ENCODE results near the gene KLHL20. TPM values are rescaled to one million over a fixed set of nuclear protein-coding genes. Genes with fewer than 3 reads are reported as not detected.

Gene KLHL20
- total and polyA plus RNA-seq, 2 donors (not counting 3 experiments of a cell fraction or from before 2014, with no cell fraction given): 14.0 to 26.9 TPM

- dilution Hi-C loops (cut with MboI; ENCODE audit: extremely low pct_ligation_motif_present, low sequenced_read_pairs): no loop called here
Measured at GRCh38 chr1:173708787-173709186, 6.0 kb upstream of the KLHL20 start.

GRCh38 chr1:173714441-173714758 is 381 bp upstream of the KLHL20 start:
- H3K4me1 ChIP-seq (ENCODE audit: control insufficient read depth, extremely low read depth, insufficient read depth, low read length): peaks cover 23% of the 10 kb centered on the region
- no peak for DNase-seq (ENCODE audit: low read depth, low spot score)
- FAIRE-seq: no peak
- H2AFZ ChIP-seq (ENCODE audit: low read depth, low read length): peak overlapping the region; percentile 100
- H3K9me1 ChIP-seq (replicated peaks; ENCODE audit: control insufficient read depth, extremely low read depth, insufficient read depth, low read length): no peaks in the 10 kb centered on the region
- intact Hi-C loops (cut with micrococcal nuclease): loop anchor here (1.0 to 10.0 kb wide), 6 partner anchors 46 to 440 kb away; partner anchors contain the start of genes ANKRD45, CENPL, DARS2 and RABGAP1L
- H3K4me3 ChIP-seq (replicated peaks in 1 of 3; ENCODE audit: insufficient read depth in 1 of 3, low read depth in 1 of 3, low read length in 3 of 3): peak overlapping the region; percentile 75 to 96 (median 92)
- CTCF ChIA-PET: interaction anchor here (0.6 to 2.1 kb wide), 7 partner anchors 25 to 285 kb away, joined by 3 to 10 read pairs (median 6); partner anchors contain the start of genes CENPL and DARS2
- TSS peak; percentile 48 for BruUV-seq (replicated peaks)
- H3K9ac ChIP-seq (replicated peaks; ENCODE audit: extremely low read depth, insufficient read depth, low read length): peak overlapping the region; percentile 14
- H3K9me3 ChIP-seq (replicated peaks; ENCODE audit: control insufficient read depth, insufficient read depth, low read length): no peaks in the 10 kb centered on the region
- H3K27me3 ChIP-seq (ENCODE audit: control insufficient read depth in 2 of 2, insufficient read depth in 2 of 2, low read length in 2 of 2): peaks cover 4 to 24% of the 10 kb centered on the region in 2 experiments
- POLR2A ChIA-PET: interaction anchor here (0.5 to 1.0 kb wide), 2 partner anchors 8 to 154 kb away, joined by 3 to 4 read pairs; partner anchors contain the start of genes GAS5 and ZBTB37
- peak overlapping the region; percentile 49 for H3K27ac ChIP-seq (ENCODE audit: insufficient read depth, low read depth, low read length)
- H4K20me1 ChIP-seq (replicated peaks; ENCODE audit: control insufficient read depth, extremely low read depth, insufficient read depth, low read length): no peaks in the 10 kb centered on the region
- dilution Hi-C loops (cut with MboI; ENCODE audit: extremely low pct_ligation_motif_present, low sequenced_read_pairs): no loop called here
- H3K79me2 ChIP-seq (ENCODE audit: control insufficient read depth, insufficient read depth, low read length): peaks cover 24% of the 10 kb centered on the region
- peak overlapping the region; percentile 93 for H3K4me2 ChIP-seq (ENCODE audit: insufficient read depth, low read length)
- no peak for TF ChIP-seq MYC (IDR thresholded peaks at IDR 0.05; ENCODE audit: low read depth, low read length)
- TF ChIP-seq, protein P1, sequence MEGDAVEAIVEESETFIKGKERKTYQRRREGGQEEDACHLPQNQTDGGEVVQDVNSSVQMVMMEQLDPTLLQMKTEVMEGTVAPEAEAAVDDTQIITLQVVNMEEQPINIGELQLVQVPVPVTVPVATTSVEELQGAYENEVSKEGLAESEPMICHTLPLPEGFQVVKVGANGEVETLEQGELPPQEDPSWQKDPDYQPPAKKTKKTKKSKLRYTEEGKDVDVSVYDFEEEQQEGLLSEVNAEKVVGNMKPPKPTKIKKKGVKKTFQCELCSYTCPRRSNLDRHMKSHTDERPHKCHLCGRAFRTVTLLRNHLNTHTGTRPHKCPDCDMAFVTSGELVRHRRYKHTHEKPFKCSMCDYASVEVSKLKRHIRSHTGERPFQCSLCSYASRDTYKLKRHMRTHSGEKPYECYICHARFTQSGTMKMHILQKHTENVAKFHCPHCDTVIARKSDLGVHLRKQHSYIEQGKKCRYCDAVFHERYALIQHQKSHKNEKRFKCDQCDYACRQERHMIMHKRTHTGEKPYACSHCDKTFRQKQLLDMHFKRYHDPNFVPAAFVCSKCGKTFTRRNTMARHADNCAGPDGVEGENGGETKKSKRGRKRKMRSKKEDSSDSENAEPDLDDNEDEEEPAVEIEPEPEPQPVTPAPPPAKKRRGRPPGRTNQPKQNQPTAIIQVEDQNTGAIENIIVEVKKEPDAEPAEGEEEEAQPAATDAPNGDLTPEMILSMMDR (IDR thresholded peaks at IDR 0.05; ENCODE audit: extremely low read depth in 1 of 2, insufficient read depth in 1 of 2, low read depth in 1 of 2, low read length in 2 of 2): no peak
- no peak for TF ChIP-seq EZH2 (IDR thresholded peaks at IDR 0.05; ENCODE audit: borderline replicate concordance, low read depth, low read length, severe bottlenecking)
- TF ChIP-seq MAX (IDR thresholded peaks at IDR 0.05; ENCODE audit: insufficient read depth, insufficient read length): no peak
- no peak for TF ChIP-seq JUN (IDR thresholded peaks at IDR 0.05; ENCODE audit: borderline replicate concordance, insufficient read depth, insufficient read length, low read depth)
- TF ChIP-seq POLR2AphosphoS5 (IDR thresholded peaks at IDR 0.05; ENCODE audit: insufficient read depth, low read depth, low read length): no peak
- no peak for TF ChIP-seq FOS (IDR thresholded peaks at IDR 0.05; ENCODE audit: borderline replicate concordance, insufficient read depth, low read length)
- no peak for TF ChIP-seq POLR2A (IDR thresholded peaks at IDR 0.05; ENCODE audit: low read depth, low read length)
- no peaks in the 10 kb centered on the region for H3K36me3 ChIP-seq (ENCODE audit: control insufficient read depth in 2 of 2, extremely low read depth in 1 of 2, insufficient read depth in 2 of 2, low read length in 2 of 2)

More at GRCh38 chr1:173708787-173709186, 6.0 kb upstream of the KLHL20 start:
- ChIA-PET CTCF (interaction anchor here (1.6 kb wide), 1 partner anchor 18 kb away, joined by 4 read pairs; no protein-coding TSS in a partner anchor), POLR2A (no interaction called here)
- no peak for FAIRE-seq
- H3K36me3 ChIP-seq (ENCODE audit: control insufficient read depth in 2 of 2, extremely low read depth in 1 of 2, insufficient read depth in 2 of 2, low read length in 2 of 2): no peaks in the 10 kb centered on the region
- no peak for DNase-seq (ENCODE audit: low read depth, low spot score)
- intact Hi-C loops (cut with micrococcal nuclease): no loop called here
- H3K4me2 ChIP-seq (ENCODE audit: insufficient read depth, low read length): no peak overlapping the region
- no peaks in the 10 kb centered on the region for H3K9me1 ChIP-seq (replicated peaks; ENCODE audit: control insufficient read depth, extremely low read depth, insufficient read depth, low read length)
- no TSS peak for BruUV-seq (replicated peaks)
- no peaks in the 10 kb centered on the region for H3K79me2 ChIP-seq (ENCODE audit: control insufficient read depth, insufficient read depth, low read length)
- no peak overlapping the region for H3K27ac ChIP-seq (ENCODE audit: insufficient read depth, low read depth, low read length)
- no peak for TF ChIP-seq POLR2A (IDR thresholded peaks at IDR 0.05; ENCODE audit: low read depth, low read length)
- no peak for TF ChIP-seq MYC (IDR thresholded peaks at IDR 0.05; ENCODE audit: low read depth, low read length)
- no peak overlapping the region for H3K9ac ChIP-seq (replicated peaks; ENCODE audit: extremely low read depth, insufficient read depth, low read length)
- no peaks in the 10 kb centered on the region for H3K4me1 ChIP-seq (ENCODE audit: control insufficient read depth, extremely low read depth, insufficient read depth, low read length)
- no peaks in the 10 kb centered on the region for H3K9me3 ChIP-seq (replicated peaks; ENCODE audit: control insufficient read depth, insufficient read depth, low read length)
- H3K27me3 ChIP-seq (ENCODE audit: control insufficient read depth in 2 of 2, insufficient read depth in 2 of 2, low read length in 2 of 2): peaks cover 8 to 37% of the 10 kb centered on the region in 2 experiments
- H2AFZ ChIP-seq (ENCODE audit: low read depth, low read length): no peak overlapping the region
- no peak overlapping the region for H3K4me3 ChIP-seq (replicated peaks in 1 of 3; ENCODE audit: insufficient read depth in 1 of 3, low read depth in 1 of 3, low read length in 3 of 3)
- no peaks in the 10 kb centered on the region for H4K20me1 ChIP-seq (replicated peaks; ENCODE audit: control insufficient read depth, extremely low read depth, insufficient read depth, low read length)

Data from endothelial cell of umbilical vein (primary cell).